ENCODE results near the gene ACYP2.

- TF ChIP-seq CTCF (IDR thresholded peaks at IDR 0.05) (no peak), POLR2A (IDR thresholded peaks at IDR 0.05) (no peak)
Observed at GRCh38 chr2:54290356-54291025, 175.1 kb downstream of the ACYP2 start.

Data from esophagus squamous epithelium (tissue), 4 donors.